Neural cell (in vitro differentiated cells): Measurements from ENCODE around the gene RS1.

ENCODE experiments used
- EP300 ChIP-seq: fragments of 450-650 bp; conservative IDR thresholded peaks from 2 replicates; pipeline ENCODE4 v1.6.1; 2014; ENCODE audit warnings: antibody characterized with exemption, mild to moderate bottlenecking, moderate library complexity; ENCODE audit not compliant: poor library complexity, severe bottlenecking
- EZH2 ChIP-seq: fragments of 200-600, 300-800 bp; shearing (Covaris generic), sonication (generic); IDR thresholded peaks from 2 replicates; pipeline ENCODE4 v1.6.1; 2014; ENCODE audit warnings: antibody characterized with exemption, low read length, borderline replicate concordance, mild to moderate bottlenecking; ENCODE audit not compliant: insufficient read depth, poor library complexity, severe bottlenecking
- MXI1 ChIP-seq: fragments of 450-650 bp; conservative IDR thresholded peaks from 2 replicates; pipeline ENCODE4 v1.6.1; 2014; ENCODE audit warnings: antibody characterized with exemption, mild to moderate bottlenecking; ENCODE audit not compliant: poor library complexity, severe bottlenecking
- POLR2AphosphoS5 ChIP-seq: IDR thresholded peaks from 2 replicates; pipeline ENCODE4 v1.6.1; 2012
- TF ChIP-seq, protein P1 (sequence below): fragments of 450-650 bp; IDR thresholded peaks from 2 replicates; pipeline ENCODE4 v1.5.1; 2014; ENCODE audit warnings: antibody characterized with exemption, mild to moderate bottlenecking, moderate library complexity; ENCODE audit not compliant: poor library complexity, severe bottlenecking
- TF ChIP-seq, protein P2 (sequence below): IDR thresholded peaks from 2 replicates; pipeline ENCODE4 v1.6.1; 2012; ENCODE audit warnings: borderline replicate concordance

DNA sequence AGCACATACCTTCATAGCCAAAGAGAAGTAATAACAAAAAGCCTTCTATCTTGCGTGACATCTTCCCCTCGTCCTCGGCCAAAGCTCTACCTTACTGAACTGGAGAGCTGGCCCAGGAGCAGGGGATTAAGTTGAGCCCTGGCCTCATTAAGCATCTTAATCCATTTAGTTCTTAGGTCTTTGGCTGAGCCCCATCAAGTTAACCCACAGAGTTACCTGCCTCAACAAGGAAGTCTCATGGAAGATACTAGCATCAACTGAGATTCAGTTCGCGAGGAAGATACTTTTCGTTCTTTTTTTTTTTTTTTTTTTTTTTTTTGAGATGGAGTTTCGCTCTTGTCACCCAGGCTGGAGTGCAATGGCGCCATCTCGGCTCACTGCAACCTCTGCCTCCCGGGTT is at the start of gene RS1:
- TF ChIP-seq, protein P1, sequence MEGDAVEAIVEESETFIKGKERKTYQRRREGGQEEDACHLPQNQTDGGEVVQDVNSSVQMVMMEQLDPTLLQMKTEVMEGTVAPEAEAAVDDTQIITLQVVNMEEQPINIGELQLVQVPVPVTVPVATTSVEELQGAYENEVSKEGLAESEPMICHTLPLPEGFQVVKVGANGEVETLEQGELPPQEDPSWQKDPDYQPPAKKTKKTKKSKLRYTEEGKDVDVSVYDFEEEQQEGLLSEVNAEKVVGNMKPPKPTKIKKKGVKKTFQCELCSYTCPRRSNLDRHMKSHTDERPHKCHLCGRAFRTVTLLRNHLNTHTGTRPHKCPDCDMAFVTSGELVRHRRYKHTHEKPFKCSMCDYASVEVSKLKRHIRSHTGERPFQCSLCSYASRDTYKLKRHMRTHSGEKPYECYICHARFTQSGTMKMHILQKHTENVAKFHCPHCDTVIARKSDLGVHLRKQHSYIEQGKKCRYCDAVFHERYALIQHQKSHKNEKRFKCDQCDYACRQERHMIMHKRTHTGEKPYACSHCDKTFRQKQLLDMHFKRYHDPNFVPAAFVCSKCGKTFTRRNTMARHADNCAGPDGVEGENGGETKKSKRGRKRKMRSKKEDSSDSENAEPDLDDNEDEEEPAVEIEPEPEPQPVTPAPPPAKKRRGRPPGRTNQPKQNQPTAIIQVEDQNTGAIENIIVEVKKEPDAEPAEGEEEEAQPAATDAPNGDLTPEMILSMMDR = no peak
- TF ChIP-seq POLR2AphosphoS5 = no peak
- TF ChIP-seq EZH2 = no peak
- TF ChIP-seq EP300 = no peak
- TF ChIP-seq MXI1 = no peak
- TF ChIP-seq, protein P2, sequence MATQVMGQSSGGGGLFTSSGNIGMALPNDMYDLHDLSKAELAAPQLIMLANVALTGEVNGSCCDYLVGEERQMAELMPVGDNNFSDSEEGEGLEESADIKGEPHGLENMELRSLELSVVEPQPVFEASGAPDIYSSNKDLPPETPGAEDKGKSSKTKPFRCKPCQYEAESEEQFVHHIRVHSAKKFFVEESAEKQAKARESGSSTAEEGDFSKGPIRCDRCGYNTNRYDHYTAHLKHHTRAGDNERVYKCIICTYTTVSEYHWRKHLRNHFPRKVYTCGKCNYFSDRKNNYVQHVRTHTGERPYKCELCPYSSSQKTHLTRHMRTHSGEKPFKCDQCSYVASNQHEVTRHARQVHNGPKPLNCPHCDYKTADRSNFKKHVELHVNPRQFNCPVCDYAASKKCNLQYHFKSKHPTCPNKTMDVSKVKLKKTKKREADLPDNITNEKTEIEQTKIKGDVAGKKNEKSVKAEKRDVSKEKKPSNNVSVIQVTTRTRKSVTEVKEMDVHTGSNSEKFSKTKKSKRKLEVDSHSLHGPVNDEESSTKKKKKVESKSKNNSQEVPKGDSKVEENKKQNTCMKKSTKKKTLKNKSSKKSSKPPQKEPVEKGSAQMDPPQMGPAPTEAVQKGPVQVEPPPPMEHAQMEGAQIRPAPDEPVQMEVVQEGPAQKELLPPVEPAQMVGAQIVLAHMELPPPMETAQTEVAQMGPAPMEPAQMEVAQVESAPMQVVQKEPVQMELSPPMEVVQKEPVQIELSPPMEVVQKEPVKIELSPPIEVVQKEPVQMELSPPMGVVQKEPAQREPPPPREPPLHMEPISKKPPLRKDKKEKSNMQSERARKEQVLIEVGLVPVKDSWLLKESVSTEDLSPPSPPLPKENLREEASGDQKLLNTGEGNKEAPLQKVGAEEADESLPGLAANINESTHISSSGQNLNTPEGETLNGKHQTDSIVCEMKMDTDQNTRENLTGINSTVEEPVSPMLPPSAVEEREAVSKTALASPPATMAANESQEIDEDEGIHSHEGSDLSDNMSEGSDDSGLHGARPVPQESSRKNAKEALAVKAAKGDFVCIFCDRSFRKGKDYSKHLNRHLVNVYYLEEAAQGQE = no peak
